Stomach smooth muscle (tissue), 2 donors: ENCODE measurements around the gene PIEZO2.

Experiments used
- H3K27ac ChIP-seq: one replicate; pipeline ENCODE4 v1.7.0; 2013; ENCODE audit warnings: mild to moderate bottlenecking, low read length, inconsistent platforms
- H3K27me3 ChIP-seq, 2 donors: one replicate each; pipeline ENCODE4 v1.7.0; 2013; ENCODE audit warnings: low read length in 2 of 2; ENCODE audit not compliant: insufficient read depth in 2 of 2, control insufficient read depth in 1 of 2
- H3K36me3 ChIP-seq, 2 donors: one replicate each; pipeline ENCODE4 v1.7.0; 2013; ENCODE audit warnings: low read length in 2 of 2; ENCODE audit not compliant: control insufficient read depth in 2 of 2, insufficient read depth in 2 of 2
- H3K4me1 ChIP-seq: one replicate; pipeline ENCODE4 v1.7.0; 2013; ENCODE audit warnings: low read length; ENCODE audit not compliant: control insufficient read depth, insufficient read depth
- H3K4me3 ChIP-seq, 2 donors: one replicate each; pipeline ENCODE4 v1.7.0; 2013; ENCODE audit warnings: low read length in 2 of 2
- H3K9ac ChIP-seq, 2 donors: one replicate each; pipeline ENCODE4 v1.7.0; 2013; ENCODE audit warnings: low read length in 2 of 2, mild to moderate bottlenecking in 1 of 2
- H3K9me3 ChIP-seq, 2 donors: one replicate each; pipeline ENCODE4 v1.7.0; 2013; ENCODE audit warnings: low read length in 2 of 2; ENCODE audit not compliant: control insufficient read depth in 2 of 2
- donor health status: healthy.
- donor health status: Pancreatic carcinoma.

PIEZO2 gene

GRCh38 chr18:10768221-10768620 lies 381.1 kb downstream of the PIEZO2 start:
- Histone ChIP-seq H3K27ac (no peak overlapping the region), H3K4me3 (no peak overlapping the region)

DNA sequence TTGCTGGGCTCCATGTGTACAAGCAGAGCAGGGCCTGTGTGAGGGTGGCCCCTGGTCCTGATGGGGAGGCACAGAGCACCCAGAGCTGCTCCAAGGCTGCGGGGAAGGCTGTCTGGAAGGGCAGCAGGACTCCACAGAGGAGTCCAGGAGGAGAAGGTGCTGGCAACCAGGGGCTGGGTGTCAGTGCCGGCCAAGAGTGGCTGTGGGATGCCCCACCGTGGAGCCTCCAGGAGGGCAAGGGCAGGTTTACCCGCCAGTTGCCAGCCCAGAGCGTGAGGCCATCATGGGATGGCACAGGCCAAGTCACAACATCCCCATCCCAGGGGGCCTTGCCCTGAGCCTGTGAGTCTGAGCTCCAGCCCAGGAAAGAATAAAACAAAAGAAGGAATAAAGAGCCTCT lies 381.7 kb downstream of the PIEZO2 start:
- no peak overlapping the region for H3K27ac ChIP-seq
- no peak overlapping the region for H3K9ac ChIP-seq
- H3K4me1 ChIP-seq: no peaks in the 10 kb centered on the region

More at GRCh38 chr18:10768221-10768620, 381.1 kb downstream of the PIEZO2 start:
- H3K9ac ChIP-seq: no peak overlapping the region
- peaks cover 0 to under 1% of the 10 kb centered on the region in 2 donors for H3K27me3 ChIP-seq
- peaks cover 0 to 4% of the 10 kb centered on the region in 2 donors for H3K9me3 ChIP-seq
- no peaks in the 10 kb centered on the region for H3K4me1 ChIP-seq
- no peaks in the 10 kb centered on the region for H3K36me3 ChIP-seq

DNA sequence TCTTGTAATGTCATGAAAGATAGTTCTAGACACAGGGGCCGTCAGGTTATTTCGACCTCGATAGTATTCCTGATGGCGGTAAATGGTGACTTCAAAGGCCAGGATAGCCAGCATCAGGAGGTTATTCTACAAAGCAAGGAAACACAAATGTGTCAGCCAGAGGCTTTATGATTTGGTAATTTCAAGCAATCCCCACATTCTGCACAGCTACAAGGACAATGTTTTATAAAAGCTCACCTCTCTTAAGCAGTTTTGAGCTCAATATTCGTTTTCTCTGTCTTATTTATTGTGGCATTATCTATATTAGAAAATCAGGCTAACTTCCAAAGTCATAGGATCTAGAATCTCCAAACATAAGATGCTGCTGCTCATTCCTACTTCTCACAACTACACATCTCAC lies 388.4 kb downstream of the PIEZO2 start:
- Histone ChIP-seq H3K27me3 (no peaks in the 10 kb centered on the region), H3K27ac (no peak overlapping the region), H3K9me3 (no peaks in the 10 kb centered on the region), H3K4me3 (no peak overlapping the region), H3K36me3 (no peaks in the 10 kb centered on the region), H3K9ac (no peak overlapping the region), H3K4me1 (no peaks in the 10 kb centered on the region)

More for the DNA sequence above, 381.7 kb downstream of the PIEZO2 start:
- no peaks in the 10 kb centered on the region for H3K27me3 ChIP-seq
- no peaks in the 10 kb centered on the region for H3K36me3 ChIP-seq
- H3K4me3 ChIP-seq: no peak overlapping the region
- peaks cover 0 to 4% of the 10 kb centered on the region in 2 donors for H3K9me3 ChIP-seq

DNA sequence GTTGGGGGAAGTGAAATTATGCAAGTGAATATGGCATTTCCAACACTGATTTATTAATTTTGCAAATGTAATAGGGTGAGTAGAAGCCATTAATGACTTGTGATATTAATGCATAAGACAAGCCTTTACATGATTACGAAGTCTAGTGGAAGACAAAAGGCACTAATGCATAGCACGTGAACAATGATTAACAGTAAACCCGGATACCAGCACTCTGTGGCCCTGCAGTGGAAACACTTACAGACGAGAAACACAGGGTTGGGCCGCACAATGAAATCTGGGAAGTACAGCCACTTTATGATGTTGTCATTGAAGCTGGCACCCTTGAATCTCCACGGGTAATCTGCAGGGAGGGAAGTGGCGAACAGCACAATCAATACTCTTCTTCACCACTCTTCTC lies 390.1 kb downstream of the PIEZO2 start:
- H3K9me3 ChIP-seq: no peaks in the 10 kb centered on the region
- no peak overlapping the region for H3K27ac ChIP-seq
- no peak overlapping the region for H3K9ac ChIP-seq
- no peaks in the 10 kb centered on the region for H3K4me1 ChIP-seq
- no peaks in the 10 kb centered on the region for H3K27me3 ChIP-seq
- H3K4me3 ChIP-seq: no peak overlapping the region
- no peaks in the 10 kb centered on the region for H3K36me3 ChIP-seq

GRCh38 chr18:10757946-10758345 lies 391.4 kb downstream of the PIEZO2 start:
- H3K9ac ChIP-seq: no peak overlapping the region
- no peaks in the 10 kb centered on the region for H3K4me1 ChIP-seq
- H3K36me3 ChIP-seq: no peaks in the 10 kb centered on the region
- no peaks in the 10 kb centered on the region for H3K9me3 ChIP-seq
- H3K4me3 ChIP-seq: no peak overlapping the region
- H3K27me3 ChIP-seq: no peaks in the 10 kb centered on the region
- H3K27ac ChIP-seq: no peak overlapping the region

- Histone ChIP-seq H3K27ac (no peak overlapping the region), H3K27me3 (no peaks in the 10 kb centered on the region), H3K4me1 (no peaks in the 10 kb centered on the region), H3K9me3 (no peaks in the 10 kb centered on the region), H3K4me3 (no peak overlapping the region), H3K36me3 (no peaks in the 10 kb centered on the region), H3K9ac (no peak overlapping the region)
Measured at GRCh38 chr18:10757349-10757748, 392.0 kb downstream of the PIEZO2 start.

DNA sequence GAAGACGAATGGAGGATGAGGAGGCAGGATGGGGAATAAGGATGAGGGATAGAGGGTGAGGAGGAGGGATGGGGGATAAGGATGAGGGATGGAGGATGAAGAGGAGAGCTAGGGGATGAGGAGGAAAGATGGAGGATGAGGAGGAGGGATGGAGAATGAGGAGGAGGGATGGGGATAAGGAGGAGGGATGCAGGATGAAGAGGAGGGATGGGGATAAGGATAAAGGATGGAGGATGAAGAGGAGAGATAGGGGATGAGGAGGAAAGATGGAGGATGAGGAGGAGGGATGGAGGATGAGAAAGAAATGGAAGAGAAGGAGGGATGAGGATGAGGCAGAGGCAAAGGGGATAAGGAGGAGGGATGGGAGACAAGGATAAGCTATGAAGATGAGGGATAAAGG lies 393.5 kb downstream of the PIEZO2 start:
- H3K9me3 ChIP-seq: no peaks in the 10 kb centered on the region

DNA sequence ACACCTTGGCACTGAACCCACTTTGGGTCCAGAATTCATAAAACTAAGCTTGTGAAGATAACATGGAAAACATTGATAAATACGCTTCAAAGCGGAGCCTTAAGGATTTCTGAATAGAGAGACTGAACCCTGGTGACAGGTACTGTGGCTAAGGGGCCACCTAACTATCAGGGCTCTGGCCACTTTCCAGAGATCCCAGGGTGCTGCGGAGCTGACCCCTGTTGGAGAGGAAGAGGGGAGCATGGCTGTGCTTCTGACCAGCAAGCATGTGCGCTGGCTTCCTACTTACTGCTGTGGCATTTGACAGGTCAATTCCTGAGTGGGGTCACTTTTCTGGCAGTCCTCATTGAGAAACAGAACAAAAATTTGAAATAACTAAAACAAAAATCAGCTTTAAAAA lies 395.2 kb downstream of the PIEZO2 start:
- Histone ChIP-seq H3K36me3 (no peaks in the 10 kb centered on the region), H3K4me1 (no peaks in the 10 kb centered on the region), H3K9ac (no peak overlapping the region), H3K9me3 (no peaks in the 10 kb centered on the region), H3K27ac (no peak overlapping the region), H3K4me3 (no peak overlapping the region), H3K27me3 (peaks cover 0 to 4% of the 10 kb centered on the region in 2 donors)

More for the DNA sequence above, 393.5 kb downstream of the PIEZO2 start:
- Histone ChIP-seq H3K27ac (no peak overlapping the region), H3K36me3 (no peaks in the 10 kb centered on the region), H3K4me1 (no peaks in the 10 kb centered on the region), H3K4me3 (no peak overlapping the region), H3K9ac (no peak overlapping the region), H3K27me3 (peaks cover 0 to 4% of the 10 kb centered on the region in 2 donors)

- no peaks in the 10 kb centered on the region for H3K9me3 ChIP-seq
- no peaks in the 10 kb centered on the region for H3K36me3 ChIP-seq
- no peak overlapping the region for H3K9ac ChIP-seq
- peaks cover 0 to 4% of the 10 kb centered on the region in 2 donors for H3K27me3 ChIP-seq
- H3K27ac ChIP-seq: no peak overlapping the region
- H3K4me3 ChIP-seq: no peak overlapping the region
- H3K4me1 ChIP-seq: no peaks in the 10 kb centered on the region
Measured at GRCh38 chr18:10752382-10752781, 397.0 kb downstream of the PIEZO2 start.

DNA sequence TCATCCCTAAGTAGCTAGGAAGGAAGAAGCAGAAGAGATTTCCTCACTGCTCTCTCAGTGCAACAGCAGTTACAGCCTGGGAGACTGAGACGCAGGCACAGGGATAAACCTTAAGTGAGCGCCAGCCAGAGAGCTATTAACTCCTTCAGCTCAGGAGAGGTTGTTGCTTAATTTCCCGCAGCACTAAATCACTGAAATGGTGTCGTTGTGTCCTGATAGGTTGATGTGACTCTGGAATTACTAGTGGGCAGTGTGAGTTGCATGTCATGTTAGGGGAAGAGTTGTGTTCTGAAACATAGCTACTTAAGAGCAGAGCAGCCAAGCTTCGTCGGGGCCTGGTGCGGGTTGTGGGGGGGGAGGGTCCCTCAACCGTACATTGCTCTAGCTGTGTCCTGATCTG lies 397.7 kb downstream of the PIEZO2 start:
- Histone ChIP-seq H3K27ac (no peak overlapping the region), H3K4me1 (no peaks in the 10 kb centered on the region), H3K9me3 (no peaks in the 10 kb centered on the region), H3K9ac (no peak overlapping the region), H3K27me3 (peaks cover 0 to 4% of the 10 kb centered on the region in 2 donors), H3K4me3 (no peak overlapping the region), H3K36me3 (no peaks in the 10 kb centered on the region)

DNA sequence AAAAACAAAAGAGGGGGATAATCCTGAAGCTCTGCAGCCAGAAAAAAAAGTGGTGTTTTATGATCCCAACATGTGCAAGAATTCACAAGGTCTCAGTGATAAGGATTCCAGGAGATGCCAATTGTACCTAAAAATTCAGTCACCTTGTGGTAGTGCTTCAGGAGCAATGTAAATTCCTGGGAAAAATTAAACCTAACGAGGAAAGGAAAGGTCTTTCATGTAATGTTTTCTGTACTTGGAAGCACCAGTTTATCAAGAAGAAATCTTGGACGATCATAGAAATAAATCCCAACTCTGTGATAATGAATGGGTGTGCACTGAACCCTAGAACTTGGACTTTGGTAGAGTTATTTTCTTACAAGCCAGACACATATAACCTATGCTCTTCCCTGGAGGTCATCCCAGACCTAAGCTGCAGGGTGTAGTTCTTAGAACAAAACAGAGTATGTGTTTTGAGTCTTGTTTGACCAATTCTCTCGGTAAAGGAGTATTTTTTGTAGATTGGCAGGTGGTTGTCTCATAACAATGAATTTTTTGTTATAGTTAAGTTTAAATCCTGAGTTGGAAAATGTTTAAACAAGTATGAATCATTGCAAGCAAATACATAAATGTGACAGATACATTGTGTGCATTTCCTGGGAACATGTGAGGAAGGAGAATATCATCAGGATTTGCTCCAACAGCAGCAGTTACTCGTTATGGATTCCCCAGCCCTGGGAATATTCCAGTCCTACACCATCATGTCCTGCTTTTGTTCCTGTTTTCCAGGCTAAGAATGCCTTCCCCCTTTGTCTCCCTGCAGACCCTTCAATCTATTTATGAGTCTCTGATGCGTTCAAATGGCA lies 399.0 kb downstream of the PIEZO2 start:
- H3K4me1 ChIP-seq: no peaks in the 10 kb centered on the region
- H3K4me3 ChIP-seq: no peak overlapping the region
- no peaks in the 10 kb centered on the region for H3K36me3 ChIP-seq
- no peak overlapping the region for H3K9ac ChIP-seq
- no peak overlapping the region for H3K27ac ChIP-seq
- peaks cover 0 to 4% of the 10 kb centered on the region in 2 donors for H3K27me3 ChIP-seq
- H3K9me3 ChIP-seq: no peaks in the 10 kb centered on the region
